GM21723 (cell line): Measurements from ENCODE around the gene SPARC.
A peak's percentile ranks its signal among the peaks of the same experiment; 100 is the strongest.
"Not testable (repeated sequence)": the region's sequence is repeated elsewhere in the genome, so short reads cannot be mapped to it uniquely, and the experiment has no call there.

Source experiments
- ATAC-seq: cut with Tn5 transposase; IDR thresholded peaks from one replicate; pipeline ENCODE4 v1.9.1; 2021; ENCODE audit warnings: mild to moderate bottlenecking, moderate library complexity; ENCODE audit not compliant: unreplicated experiment

Gene SPARC

DNA sequence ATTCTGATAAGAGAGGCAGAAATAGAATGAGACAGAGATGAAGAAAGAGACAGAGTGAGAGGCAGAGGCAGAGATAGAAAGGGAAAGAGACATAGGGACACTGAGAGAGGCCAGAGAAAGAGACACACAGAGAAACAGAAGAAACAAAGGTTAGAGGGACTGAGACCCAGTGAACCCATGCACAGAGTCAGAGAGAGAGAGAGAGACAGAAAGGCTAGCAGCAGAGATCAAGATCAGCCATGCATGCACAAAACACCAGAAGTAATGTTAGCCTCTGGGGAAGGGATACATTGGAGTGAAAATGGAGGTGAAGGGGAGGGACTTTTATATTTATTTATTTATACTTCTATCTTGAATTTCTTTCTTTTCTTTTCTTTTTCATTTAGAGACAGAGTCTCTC lies 14.1 kb upstream of the SPARC start:
- peak; percentile 66 for ATAC-seq

DNA sequence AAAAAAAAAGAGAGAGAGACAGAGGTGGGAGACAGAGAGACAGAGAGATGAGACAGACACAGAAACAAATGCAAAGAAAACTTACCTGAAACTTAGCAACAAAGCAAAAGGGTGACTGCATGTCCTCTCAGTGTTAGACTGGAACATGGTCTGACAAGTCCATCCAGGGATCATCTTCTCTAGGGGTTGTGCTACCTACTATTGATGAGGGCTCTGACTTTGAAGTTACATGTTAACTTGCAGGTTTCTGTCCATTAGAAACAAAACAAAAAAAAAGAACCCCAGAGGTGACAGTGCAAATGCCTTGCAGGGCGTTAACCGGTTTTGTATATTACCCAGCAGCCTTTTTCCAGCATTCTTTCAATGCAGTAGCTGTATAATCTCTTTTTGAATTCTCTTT lies 13.6 kb upstream of the SPARC start:
- ATAC-seq = no peak

DNA sequence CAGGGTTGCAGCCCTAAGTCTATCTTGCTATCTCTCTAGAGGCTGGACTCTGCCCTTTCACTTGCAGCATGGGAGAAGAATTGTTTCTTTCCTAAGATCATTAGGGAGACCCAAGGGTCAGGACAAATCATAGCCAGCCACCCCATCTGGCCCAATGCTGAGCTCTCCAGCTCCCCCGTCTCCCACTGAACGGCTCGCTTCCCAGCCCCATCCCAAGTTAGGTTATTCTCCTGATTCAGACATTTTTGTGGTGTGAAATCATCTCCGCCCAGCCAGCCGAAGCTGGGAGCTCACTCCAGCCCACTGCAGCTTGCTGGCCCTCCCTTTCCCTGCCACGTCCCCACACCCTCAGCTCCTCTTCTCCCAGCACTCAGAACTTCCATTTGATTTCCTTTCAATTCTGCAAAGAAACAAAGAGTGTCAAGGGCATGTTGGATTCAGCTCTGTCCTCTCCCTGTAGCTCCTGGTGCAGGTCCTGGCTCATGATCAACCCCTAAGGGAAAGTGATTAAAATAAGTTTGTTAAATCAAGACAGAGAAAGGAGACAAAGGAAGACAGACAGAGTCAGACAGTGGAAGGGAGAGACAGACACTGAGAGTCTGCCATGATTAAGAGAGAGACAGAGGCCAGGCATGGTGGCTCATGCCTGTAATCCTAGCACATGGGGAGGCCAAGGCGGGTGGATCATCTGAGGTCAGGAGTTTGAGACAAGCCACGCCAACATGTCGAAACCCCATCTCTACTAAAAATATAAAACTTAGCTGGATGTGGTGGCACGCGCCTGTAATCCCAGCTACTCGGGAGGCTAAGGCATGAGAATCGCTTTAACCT lies 12.6 kb upstream of the SPARC start:
- ATAC-seq = no peak

DNA sequence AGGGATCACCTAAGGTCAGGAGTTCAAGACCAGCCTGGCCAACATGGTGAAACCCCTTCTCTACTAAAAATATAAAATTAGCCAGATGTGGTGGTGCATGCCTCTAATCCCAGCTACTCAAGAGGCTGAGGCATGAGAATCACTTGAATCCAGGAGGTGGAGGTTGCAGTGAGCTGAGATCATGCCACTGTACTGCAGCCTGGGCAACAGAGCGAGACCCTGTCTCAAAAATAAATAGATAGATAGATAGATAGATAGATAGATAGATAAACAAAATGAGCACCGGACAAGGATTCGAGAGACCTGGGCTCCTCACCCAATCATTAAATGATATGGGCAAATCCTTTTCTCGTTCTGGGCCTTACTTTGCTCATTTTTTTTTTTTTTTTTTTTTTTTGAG lies 11.4 kb upstream of the SPARC start:
- ATAC-seq = not testable (repeated sequence)

DNA sequence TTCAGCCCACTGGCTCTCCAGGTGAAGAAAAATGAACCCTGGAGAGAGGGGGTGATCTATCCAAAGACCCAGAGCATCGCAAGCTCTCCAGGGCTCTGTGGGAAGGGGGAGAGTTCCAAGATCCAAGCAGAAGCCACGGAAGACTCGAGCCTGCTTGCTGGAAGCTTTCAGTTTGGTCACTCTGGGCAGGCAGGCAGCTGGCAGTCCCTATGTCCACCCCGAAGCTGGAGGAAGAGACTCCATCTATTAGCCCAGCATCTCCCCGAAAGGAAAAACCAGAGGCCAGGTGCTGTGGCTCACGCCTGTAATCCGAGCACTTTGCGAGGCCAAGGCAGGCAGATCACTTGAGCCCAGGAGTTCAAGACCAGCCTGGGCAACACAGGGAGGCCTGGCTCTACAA lies 10.7 kb upstream of the SPARC start:
- no peak for ATAC-seq

DNA sequence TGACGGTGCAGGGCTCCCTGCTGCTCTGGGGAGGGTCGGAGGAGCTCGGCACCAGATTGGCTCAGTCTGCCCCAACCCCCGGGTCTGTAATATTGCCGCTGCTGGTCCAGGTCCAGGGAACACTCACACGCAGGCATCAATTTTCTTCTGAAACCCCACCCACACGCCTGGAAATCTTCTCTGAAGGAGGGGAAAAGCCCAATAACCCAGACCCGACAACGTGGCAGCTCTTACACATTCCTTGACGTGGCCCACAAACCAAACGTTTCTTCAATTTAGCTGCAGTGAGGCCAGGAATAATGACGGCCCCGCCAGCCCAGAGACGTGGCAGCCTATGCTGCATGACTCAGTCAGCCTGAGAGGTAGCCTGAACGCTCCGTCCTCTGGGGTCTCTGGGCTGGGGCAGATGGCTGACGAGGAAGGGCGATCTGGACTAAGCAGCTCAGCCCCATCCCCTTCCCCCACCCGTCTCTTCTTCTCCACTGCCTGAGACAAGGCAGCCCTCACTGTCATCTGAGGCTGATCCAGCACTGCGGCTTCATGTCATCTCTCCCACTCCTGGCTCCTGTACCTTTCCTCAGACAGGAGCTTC lies 9.9 kb upstream of the SPARC start:
- ATAC-seq = no peak

DNA sequence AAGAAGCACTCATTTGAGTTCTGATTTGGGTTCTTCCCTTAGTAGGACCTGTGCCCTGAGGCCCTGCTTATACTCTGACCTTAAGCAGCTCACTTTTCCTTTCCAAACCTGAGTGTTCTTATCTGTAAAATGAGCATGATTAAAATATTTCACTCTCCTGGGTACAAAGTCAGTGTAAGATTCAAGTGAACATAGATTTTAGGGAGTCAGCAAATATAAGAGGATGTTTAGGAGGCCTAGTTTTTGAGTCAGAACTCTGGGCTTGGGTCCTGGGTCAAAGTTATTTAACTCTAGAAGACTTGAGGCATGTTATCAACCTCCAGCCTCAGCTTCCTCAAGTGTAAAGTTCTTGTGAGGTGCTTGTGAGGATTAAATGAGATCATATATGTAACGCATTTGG lies 8.7 kb upstream of the SPARC start:
- ATAC-seq = no peak

DNA sequence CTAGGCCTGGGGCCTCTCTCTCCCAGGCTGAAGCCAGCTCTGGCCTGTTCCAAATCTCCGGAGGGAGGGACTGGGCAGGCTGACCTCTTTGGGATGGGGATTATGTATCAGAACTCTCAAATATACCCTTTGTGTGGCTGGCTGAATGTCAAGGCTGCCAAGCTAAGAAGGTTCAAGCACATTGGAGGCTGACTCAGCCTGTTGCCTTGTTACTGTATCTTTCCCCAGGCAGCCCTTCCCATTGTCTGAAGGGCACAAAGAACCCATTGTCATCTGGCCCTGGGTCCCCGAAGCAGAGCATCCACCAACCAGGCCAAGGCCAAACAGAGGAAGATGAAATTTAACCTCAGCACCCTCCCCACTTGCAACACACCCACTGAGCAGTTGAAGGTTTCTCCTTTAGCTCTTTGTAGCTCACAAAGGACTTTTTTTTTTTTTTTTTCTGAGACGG lies 7.3 kb upstream of the SPARC start:
- ATAC-seq = no peak

DNA sequence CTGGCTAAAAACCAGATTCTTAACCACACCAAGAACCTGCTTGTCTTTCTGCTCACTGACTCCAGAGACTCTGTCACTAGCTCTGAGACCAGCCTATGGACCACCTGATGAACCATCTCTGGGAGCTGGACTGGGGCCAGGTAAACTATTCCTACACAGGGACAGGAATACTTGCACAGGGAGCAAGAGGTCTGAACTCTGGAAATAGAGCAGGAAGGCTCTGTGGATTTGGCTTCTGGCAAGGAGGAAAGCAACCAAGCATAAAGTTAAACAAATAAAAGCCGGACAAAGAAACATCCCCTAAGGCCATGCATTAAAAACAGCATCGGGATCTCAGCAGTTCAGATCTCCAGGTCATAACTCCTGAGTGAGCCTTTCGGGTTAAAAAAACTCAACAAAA lies 5.6 kb upstream of the SPARC start:
- no peak for ATAC-seq

DNA sequence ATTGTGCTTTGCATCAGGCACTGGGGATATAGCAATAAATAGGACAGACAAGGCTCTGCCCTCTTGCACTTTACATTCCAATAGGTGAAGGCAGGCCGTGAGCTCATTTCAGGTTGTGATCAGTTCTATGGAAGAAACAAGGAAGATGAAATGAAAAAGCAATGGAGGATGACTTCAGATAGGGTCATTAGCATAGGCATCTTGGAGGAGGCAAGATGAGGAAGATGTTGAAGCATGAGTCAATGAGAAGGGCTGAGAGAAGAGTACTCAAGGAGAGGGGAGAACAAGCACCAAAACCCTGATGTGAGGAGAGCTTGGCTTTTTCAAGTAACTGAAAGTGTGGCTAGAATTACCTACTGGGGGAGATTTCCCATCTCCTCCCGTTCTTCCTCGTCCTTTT lies 5.0 kb upstream of the SPARC start:
- ATAC-seq = no peak

DNA sequence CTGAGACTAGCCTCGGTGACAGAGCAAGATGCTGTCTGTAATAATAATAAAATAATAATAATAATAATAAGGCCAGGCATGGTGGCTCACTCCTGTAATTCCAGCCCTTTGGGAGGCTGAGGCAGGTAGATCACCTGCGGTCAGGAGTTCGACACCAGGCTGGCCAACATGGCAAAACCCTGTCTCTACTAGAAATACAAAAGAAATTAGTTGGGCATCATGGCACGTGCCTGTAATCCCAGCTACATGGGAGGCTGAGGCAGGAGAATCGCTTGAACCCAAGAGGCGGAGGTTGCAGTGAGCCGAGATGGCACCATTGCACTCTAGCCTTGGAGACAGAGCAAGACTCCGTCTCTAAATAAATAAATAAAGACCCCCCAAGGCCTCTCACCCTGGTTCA lies 2.9 kb upstream of the SPARC start:
- not testable (repeated sequence) for ATAC-seq

DNA sequence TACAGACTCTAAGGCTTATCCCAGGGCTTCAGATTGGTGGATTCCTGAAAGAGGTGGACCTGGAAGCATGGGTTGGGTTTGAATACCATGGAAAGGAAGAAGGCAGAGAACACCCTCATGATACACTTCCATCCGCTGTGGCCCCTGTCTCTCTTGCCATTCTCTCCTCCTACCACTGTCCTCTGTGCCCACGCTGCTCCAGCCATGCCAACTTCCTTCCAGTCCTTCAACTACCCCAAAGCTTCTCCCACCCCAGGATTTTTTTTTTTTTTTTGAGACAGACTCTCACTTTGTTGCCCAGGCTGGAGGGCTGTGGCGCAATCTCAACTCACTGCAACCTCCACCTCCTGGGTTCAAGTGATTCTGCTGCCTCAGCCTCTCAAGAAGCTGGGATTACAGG lies 1.7 kb upstream of the SPARC start:
- ATAC-seq = no peak

DNA sequence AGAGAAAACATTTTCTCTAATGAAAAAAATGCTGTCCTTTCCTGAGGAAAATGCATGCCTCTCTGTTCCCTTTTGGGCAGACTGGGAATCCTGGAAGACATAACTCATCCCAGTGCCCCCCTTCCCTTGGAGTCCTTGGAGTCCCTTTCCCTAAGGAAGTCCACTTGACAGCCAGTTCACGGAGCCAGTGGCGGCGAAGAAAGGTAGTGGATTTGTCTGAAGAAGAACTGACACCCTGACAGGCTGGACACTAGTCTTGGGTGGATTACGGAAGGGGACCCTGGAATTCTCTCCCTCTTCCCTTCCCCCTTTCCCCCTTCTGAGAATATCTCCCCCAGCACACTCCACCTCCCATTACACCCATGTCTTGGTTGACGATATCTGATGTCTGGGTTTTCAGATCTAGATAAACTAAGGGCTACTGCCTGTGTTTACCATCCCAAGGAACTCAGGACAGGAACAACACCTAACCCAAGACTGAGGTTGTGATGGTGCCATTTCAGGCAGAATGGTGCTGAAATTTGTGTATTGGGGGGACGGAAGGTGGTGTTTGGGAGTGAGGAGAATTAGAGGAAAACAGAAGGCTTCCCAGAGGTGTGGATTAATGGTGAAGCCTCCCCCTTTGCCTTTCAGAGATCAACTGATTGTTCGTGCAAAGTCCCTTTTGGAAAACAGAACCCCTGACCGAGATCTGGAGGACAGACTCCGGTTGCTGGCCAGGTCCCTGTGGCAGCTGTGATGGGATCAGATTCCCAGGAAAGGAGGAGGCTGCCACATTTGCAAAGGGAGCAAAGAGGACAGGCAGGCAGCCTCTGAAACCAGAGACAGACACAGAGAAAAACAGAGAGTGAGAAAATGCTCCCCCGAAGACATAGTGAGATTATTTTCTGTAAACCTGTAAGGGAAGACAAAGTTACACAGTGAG lies 704 bp downstream of the SPARC start:
- ATAC-seq = no peak

DNA sequence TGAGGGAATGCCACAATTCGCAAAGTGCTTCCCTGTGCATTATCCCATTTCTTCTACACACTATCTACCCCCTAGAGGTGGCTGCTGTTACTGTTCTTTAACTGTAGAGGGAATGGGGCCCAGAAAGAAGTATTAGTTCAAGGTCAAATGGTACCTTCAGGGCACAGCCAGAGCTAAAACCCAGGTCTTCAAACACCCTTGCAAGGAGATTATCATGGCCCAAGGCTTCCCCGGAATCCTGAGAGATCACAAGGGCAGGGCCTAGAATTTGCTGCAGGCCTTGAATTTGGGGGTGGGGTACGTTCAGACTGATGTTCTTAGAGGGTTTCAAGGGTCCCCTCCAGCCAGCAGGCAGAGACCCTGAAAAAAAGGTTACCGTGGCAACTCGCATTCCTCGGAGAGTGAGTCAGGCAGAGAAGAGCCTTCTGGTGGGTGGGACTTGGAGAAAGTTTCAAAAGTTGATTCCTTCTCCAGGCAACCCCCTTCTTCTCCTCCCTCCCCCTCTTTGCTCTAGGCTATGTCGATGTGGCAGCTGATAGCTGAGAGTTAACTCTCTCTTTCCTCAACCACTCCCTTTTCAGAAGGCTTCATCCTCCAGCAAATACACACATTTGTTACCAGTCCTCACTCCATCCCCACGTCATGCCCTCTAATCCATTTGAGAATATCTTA lies 1.9 kb downstream of the SPARC start:
- no peak for ATAC-seq

DNA sequence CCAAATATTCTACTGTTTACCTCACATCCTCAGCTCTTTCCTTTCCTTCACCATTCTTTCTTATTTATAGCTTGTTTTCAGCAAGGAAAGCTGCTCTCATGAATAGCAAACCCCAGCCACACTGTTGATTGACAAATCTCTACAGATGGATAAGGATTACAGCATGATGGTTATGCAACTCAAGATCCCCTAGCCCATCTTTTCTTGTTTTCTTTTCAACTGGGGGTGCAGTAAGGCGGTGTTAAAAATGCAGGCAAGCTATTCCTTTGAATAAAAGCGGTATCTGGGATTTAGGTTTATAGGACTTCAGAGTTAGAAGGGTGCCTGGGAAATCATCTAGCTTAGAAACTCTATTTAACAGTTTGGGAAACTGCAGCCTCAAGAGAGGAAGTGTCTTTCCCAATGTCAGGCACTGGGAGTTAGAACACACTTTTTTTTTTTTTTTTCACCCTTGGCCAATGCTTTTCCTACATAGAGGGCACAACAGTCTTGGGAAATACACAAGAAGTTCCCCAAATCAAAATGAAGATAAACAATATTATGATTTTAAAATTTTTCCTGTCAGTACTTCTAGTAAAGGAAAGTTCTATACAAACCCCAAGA lies 2.6 kb downstream of the SPARC start:
- no peak for ATAC-seq

DNA sequence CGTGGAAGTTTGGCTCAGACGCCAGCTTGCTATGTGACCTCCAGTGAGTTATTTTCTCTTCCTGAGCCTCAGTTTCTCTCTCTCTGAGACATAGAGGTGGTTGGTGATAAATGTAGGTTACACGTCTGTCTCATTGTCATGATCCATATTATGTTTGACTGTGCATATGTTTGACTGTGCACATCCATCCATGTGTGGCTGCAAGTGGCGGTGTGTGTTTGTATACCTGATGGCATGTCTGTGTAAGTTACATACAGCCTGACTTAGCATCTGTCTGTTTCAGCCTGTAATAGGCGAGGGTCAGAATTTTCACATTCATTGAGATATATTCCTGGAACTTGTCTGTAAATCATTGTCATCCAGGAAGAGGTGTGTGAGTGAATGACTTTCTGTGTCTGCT lies 3.3 kb downstream of the SPARC start:
- no peak for ATAC-seq

DNA sequence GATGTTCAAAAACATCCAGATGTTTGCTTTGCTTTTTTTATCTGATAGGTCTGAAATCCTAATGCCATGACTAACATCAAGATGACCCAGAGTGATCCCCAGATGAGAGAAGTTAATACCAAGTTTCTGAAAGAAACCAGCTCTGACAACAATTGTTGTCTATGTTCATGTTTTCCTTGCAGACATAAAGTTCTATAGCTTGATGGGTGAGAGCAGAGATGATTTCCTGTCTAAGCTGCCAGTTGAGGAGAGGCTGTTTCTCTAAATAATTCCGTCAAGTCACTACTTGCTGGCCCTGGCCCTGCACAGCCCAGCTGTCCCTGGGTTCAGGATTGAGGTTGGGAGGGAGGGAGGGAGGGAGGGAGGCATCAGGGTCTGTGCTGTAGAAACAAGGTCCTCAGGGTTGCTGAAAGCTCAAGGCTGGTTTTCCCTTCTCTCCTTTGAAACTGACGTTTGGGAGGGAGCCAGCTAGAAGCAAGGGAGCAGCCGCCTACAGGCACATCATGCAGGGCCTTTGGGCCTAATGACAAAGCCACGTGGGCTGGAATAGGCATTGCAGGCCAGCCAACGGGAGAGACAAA lies 3.9 kb downstream of the SPARC start:
- ATAC-seq = no peak

DNA sequence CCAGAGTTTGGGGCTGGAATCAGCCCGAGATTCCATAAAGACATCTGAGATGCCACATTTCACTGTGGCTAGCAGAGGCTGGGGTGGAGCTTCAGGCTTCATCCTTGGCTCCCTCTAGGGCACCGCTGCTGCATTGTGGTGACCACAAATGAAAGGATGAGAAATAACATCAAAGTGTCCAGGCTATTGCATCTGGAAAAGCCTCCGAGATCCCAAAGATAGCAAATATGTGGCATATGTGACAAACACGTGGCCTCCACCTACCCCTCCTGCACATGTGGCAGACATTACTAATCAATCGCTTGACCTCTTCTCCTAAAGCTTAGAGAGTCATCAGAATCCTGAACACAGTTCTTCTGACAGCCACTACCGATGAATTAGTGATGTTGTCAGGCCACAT lies 4.5 kb downstream of the SPARC start:
- no peak for ATAC-seq

DNA sequence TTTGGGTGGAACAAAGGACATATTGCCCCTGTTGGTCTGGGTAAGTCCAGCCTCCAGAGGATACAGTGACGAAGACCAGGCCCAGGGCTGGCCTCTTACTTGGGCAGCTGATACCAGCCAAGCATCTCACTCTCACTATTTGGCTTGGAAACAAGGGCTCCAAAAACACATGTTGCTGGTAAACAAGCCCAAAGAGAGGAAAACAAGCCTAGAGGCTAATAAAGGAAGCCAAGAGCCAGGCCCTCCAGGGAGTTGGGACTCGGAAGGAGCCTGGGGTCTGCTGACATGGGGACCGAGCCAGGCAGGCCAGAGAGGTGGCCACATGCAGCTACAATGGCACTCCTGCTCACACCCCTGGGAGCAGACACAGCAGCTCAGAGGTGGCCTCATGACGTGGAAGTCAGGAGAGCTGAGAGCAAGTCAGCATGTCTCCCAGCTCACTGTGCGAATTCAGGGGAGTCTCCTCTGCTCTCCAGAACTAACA lies 5.7 kb downstream of the SPARC start:
- no peak for ATAC-seq

DNA sequence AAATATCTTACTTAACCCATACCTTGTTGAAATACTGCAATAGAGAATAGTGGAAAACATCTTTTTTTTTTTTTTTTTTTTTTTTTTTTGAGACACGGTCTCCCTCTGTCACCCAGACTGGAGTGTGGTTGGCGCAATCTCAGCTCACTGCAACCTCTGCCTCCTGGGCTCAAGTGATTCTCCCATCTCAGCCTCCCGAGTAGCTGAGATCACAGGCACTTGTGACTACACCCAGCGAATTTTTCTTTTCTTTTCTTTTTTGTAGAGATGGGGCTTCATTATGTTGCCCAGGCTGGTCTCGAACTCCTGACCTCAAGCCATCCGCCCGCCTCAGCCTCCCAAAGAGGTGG lies 6.6 kb downstream of the SPARC start:
- ATAC-seq = not testable (repeated sequence)
